Heart left ventricle (tissue), 13 donors: ENCODE data around the gene USP7.
"Not testable (repeated sequence)": the region's sequence is repeated elsewhere in the genome, so short reads cannot be mapped to it uniquely, and the experiment has no call there.

Source experiments
- CTCF ChIP-seq, 12 donors: fragments of 200-600 bp; sonication (generic) in 4 of 12; IDR thresholded peaks; one replicate each; pipeline versions ENCODE4 v1.5.0 to v1.8.0; 2018 to 2022; ENCODE audit warnings: antibody characterized with exemption in 12 of 12, mild to moderate bottlenecking in 5 of 12
- POLR2A ChIP-seq, 2 donors: fragments of 450-650 bp; IDR thresholded peaks; one replicate each; pipeline ENCODE4 v1.6.1; 2017; ENCODE audit warnings: antibody characterized with exemption in 2 of 2, mild to moderate bottlenecking in 2 of 2, moderate library complexity in 2 of 2
- donor health status: ischemic (EF 13 %, LVEDD 7.1; RV severe dilation, severe dysfunction).
- donor health status: DM: no; HTN: yes; CAD: no.
- donor health status: DM: no; HTN: no; CAD: no.
- donor health status: ischemic (EF 25% LVEDD 6.9; RV normal size, moderate dysfunction).
- donor health status: ischemic (EF 25% LVEDD 5.7; RV mildly dilated, moderate dysfunction).
- donor health status: ischemic (EF 35%, LVEDD 5.7; RV mildly dilated, moderate dysfunction).
- donor health status: nonischemic (EF 11% LVEDD 7.7; RV severe dilation, severe dysfunction).
- donor health status: DM: yes; HTN: yes; CAD: no.
- donor health status: PGD.
- donor health status: ischemic (EF 29% LVEDD 5.4; RV normal size, mild dysfunction).
- donor health status: nonischemic (EF 23%, LVEDD 6.1; RV moderate dilation, normal function).

DNA sequence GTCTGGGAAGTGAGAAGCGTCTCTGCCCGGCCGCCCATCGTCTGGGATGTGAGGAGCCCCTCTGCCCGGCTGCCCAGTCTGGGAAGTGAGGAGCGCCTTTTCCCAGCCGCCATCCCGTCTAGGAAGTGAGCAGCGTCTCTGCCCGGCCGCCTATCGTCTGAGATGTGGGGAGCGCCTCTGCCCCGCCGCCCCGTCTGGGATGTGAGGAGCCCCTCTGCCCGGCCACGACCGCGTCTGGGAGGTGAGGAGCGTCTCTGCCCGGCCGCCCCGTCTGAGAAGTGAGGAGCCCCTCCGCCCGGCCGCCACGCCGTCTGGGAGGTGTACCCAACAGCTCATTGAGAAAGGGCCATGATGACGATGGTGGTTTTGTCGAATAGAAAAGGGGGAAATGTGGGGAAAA is 18.2 kb upstream of the USP7 start:
- not testable (repeated sequence) for TF ChIP-seq CTCF, POLR2A (IDR thresholded peaks at IDR 0.05)
